ENCODE results near the gene TLCD3A.

Gene TLCD3A

DNA sequence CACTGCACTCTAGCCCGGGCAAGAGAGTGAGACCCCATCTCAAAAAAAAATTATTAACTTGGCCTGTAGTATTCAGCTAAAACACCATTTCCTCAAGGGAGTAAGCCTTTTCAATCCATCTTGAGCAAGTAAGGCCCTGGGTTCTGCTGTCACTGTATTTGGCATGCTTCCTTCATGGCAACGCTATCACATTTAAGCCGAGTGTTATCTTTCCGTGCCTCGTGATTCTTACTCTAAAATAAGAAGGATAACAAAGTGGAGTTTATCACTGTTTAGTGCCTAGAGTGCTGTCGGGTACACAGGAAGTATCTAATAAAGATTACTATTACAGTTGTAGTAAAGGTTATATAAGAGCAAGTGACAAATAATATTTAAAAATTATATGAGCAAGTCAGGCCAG is 26.5 kb upstream of the TLCD3A start:
- DNase-seq (ENCODE audit: low spot score): no peak

GRCh38 chr17:708132-708531 is 24.3 kb upstream of the TLCD3A start:
- DNase-seq (ENCODE audit: low spot score): no peak

GRCh38 chr17:718075-718474 is 14.3 kb upstream of the TLCD3A start:
- DNase-seq (ENCODE audit: low spot score): no peak

- DNase-seq (ENCODE audit: low spot score): no peak
These were observed 11.5 kb upstream of the TLCD3A start for GRCh38 chr17:720706-721539.

DNA sequence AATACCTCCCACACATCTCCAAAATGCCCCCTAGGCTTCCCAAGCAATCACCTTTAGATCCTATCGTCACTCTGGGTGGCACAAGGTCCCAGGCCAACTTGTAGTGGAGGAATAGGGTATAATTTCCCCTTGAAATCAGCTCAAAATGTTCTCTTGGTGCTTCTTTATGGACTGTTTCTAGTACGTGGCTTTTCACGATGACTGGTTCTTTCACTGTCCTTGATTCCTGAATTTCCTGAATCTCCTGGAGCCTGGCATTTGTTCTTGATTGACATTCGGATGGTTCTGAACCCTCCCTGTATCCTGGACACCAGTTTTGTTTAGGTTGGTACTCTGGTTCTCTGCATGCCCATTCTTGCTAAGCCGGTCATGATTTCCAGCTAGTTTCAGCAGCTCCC is 10.9 kb upstream of the TLCD3A start:
- DNase-seq (ENCODE audit: low spot score): no peak

DNA sequence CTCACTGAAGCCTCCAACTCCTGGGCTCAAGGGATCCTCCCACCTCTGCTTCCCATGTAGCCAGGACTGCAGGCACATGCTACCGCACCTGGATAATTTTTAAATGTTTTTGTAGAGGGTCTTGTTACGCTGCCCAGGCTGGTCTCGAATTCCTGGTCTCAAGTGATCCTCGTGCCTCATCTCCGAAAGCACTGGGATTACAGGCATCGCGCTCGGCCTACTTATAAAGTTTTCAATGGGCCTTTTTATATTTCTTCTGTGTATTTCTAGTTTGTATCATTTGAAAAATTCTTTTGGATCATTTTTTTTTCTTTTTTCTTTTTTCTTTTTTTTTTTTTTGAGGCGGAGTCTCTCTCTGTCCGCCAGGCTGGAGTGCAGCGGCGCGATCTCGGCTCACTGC is 7.3 kb upstream of the TLCD3A start:
- no peak for DNase-seq (ENCODE audit: low spot score)

DNA sequence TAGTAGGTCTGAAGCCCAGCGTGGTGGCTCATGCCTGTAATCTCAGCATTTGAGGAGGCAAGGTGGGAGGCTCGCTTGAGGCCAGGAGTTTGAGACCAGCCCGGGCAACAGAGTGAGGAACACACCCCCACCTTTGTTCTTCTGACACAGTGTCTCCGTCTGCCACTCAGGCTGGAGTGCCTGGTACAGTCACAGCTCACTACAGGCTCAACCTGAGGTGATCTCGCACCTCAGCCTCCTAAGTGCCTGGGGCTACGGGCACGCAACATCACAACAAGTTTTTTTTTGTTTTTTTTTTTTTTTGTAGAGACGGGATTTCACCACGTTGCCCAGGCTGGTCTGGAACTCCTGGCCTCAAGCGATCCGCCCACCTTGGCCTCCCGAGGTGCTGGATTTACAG is 6.7 kb upstream of the TLCD3A start:
- no peak for DNase-seq (ENCODE audit: low spot score)

- no peak for DNase-seq (ENCODE audit: low spot score)
These were observed 6.0 kb upstream of the TLCD3A start for GRCh38 chr17:726271-726919.

DNA sequence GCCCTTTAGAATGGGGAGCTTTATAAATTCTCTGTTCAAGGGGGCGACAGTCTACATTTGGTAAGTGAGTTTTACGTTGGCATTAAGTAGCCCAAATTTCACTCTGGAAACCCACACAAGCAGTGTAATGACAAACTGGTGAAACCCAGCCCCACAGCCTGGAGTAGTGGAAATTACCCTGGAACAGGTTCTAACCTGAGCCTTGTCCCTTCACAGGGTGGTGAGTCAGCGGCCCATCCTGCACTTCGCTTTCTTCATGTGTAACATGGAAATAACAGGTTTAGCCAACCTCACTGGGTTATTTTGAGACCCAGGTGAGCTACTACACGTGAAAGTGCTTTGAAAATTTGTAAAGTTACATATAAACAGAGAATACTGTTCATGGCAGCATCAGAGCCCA is 3.5 kb upstream of the TLCD3A start:
- DNase-seq (ENCODE audit: low spot score): no peak

- DNase-seq (ENCODE audit: low spot score): no peak
These were observed 741 bp upstream of the TLCD3A start for GRCh38 chr17:731644-732066.

GRCh38 chr17:732902-733720 is 715 bp downstream of the TLCD3A start:
- peak; percentile 36 for DNase-seq (ENCODE audit: low spot score)

DNA sequence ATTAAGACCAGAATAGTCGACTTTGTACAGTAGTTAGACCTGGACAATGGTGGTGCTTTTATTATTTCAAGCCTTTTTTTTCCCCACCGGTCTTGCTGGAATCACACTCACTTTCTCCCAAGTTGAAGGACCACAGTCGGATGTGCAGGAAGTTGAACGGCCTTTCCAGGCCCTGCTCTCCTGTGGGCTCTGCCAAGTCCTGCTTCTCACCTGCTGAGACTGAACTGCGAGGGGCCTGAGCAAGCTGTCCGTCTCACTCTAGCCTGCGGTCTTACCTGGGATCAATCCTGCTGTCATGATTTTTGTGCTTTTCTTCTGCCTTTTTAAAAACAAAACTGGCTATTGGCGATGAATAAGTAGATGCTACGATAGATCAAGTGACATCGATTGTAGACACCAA is 1.3 kb downstream of the TLCD3A start:
- no peak for DNase-seq (ENCODE audit: low spot score)

DNA sequence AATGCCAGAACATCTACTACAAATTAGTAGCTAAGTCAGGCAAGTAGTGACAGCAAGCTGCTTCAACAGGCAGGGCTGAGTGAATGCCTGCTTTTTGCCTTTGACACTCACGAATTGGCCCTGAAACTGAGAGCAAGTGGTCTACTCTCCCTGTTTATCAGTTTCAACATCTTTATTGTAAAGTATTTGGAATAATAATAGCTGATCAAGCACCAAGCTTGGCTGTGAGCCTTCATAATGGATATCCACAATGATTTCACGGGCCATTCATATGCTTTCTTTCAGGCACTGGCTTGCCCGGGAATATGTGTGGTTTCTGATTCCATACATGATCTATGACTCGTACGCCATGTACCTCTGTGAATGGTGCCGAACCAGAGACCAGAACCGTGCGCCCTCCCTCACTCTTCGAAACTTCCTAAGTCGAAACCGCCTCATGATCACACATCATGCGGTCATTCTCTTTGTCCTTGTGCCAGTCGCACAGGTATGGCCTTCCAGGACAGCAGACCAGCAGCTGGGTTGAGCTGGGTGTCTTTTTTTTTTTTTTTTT is 5.2 kb downstream of the TLCD3A start:
- DNase-seq (ENCODE audit: low spot score): no peak

- DNase-seq (ENCODE audit: low spot score): no peak
These were observed 8.0 kb downstream of the TLCD3A start for GRCh38 chr17:740240-741017.

- no peak for DNase-seq (ENCODE audit: low spot score)
These were observed 9.9 kb downstream of the TLCD3A start for GRCh38 chr17:742147-742793.

- no peak for DNase-seq (ENCODE audit: low spot score)
These were observed 10.7 kb downstream of the TLCD3A start for GRCh38 chr17:743139-743538.

GRCh38 chr17:744937-745336 is 12.5 kb downstream of the TLCD3A start:
- DNase-seq (ENCODE audit: low spot score): no peak

GRCh38 chr17:745406-745805 is 13.0 kb downstream of the TLCD3A start:
- no peak for DNase-seq (ENCODE audit: low spot score)

GRCh38 chr17:746181-746580 is 13.8 kb downstream of the TLCD3A start:
- no peak for DNase-seq (ENCODE audit: low spot score)

GRCh38 chr17:746783-747629 is 14.6 kb downstream of the TLCD3A start:
- DNase-seq (ENCODE audit: low spot score): no peak

Measured in SK-N-DZ (cell line).